ACC112 (cell line): ENCODE data around the gene PTPRQ.

ENCODE experiments used
- H2AFZ ChIP-seq: fragments of 200-600 bp; sonication (generic); one replicate; pipeline ENCODE4 v1.6.0; 2017; ENCODE audit warnings: antibody characterized with exemption, low read length; ENCODE audit not compliant: unreplicated experiment
- H3K27ac ChIP-seq: fragments of 200-600 bp; sonication (generic); 2 replicates; pipeline ENCODE4 v1.5.1; 2014; ENCODE audit warnings: low read depth, mild to moderate bottlenecking, antibody characterized with exemption, low read length, moderate library complexity
- H3K27me3 ChIP-seq: fragments of 200-600 bp; sonication (generic); 2 replicates; pipeline ENCODE4 v1.6.1; 2014; ENCODE audit warnings: mild to moderate bottlenecking, antibody characterized with exemption, low read length, moderate library complexity, mixed read lengths; ENCODE audit not compliant: insufficient read depth
- H3K36me3 ChIP-seq: fragments of 200-600 bp; sonication (generic); 2 replicates; pipeline ENCODE4 v1.6.1; 2016; ENCODE audit warnings: mild to moderate bottlenecking, antibody characterized with exemption, low read length, moderate library complexity, mixed read lengths; ENCODE audit not compliant: insufficient read depth
- H3K4me1 ChIP-seq: fragments of 200-600 bp; sonication (generic); one replicate; pipeline ENCODE4 v1.6.1; 2016; ENCODE audit warnings: low read length, mixed read lengths; ENCODE audit not compliant: insufficient read depth, unreplicated experiment, control insufficient read depth
- H3K4me3 ChIP-seq: fragments of 200-600 bp; sonication (generic); 2 replicates; pipeline ENCODE4 v1.5.1; 2014; ENCODE audit warnings: mild to moderate bottlenecking, low read depth, low read length
- H3K79me2 ChIP-seq: fragments of 200-600 bp; sonication (generic); one replicate; pipeline ENCODE4 v1.6.0; 2016; ENCODE audit warnings: low read length; ENCODE audit not compliant: control insufficient read depth, unreplicated experiment, insufficient read depth

Gene PTPRQ

GRCh38 chr12:80720516-80720915 lies 276.5 kb downstream of the PTPRQ start:
- no peaks in the 10 kb centered on the region for H3K79me2 ChIP-seq
- H3K36me3 ChIP-seq: no peaks in the 10 kb centered on the region

GRCh38 chr12:80721326-80721725 lies 277.3 kb downstream of the PTPRQ start:
- Histone ChIP-seq H2AFZ (no peak overlapping the region), H3K79me2 (no peaks in the 10 kb centered on the region), H3K4me3 (no peak overlapping the region), H3K36me3 (no peaks in the 10 kb centered on the region), H3K4me1 (no peaks in the 10 kb centered on the region), H3K27ac (no peak overlapping the region), H3K27me3 (no peaks in the 10 kb centered on the region)

More at GRCh38 chr12:80720516-80720915, 276.5 kb downstream of the PTPRQ start:
- H3K4me1 ChIP-seq: no peaks in the 10 kb centered on the region
- H3K27me3 ChIP-seq: no peaks in the 10 kb centered on the region
- H3K27ac ChIP-seq: no peak overlapping the region
- no peak overlapping the region for H3K4me3 ChIP-seq
- no peak overlapping the region for H2AFZ ChIP-seq
